ENCODE data around the gene CCDC174.

CCDC174 gene

DNA sequence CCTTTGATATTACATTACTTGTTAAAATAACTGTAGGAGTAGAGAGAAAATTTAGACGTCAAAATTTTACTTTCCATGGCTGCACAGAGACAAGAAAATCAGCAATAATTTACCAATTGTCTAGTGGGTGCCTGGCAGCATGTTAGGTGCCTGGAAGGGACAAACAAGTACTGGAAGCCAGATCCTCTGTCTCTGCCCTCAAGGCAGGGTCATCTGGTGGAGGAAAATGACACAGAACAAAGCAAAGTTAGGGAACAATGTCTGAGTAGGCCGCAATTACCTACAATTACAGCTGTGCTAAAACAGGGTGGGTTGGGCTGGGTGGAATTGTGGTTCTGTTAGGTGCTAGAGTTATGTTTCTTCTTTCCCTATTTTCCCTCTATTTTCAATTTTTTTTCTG, 7.4 kb downstream of the CCDC174 start:
- no peak for DNase-seq

DNA sequence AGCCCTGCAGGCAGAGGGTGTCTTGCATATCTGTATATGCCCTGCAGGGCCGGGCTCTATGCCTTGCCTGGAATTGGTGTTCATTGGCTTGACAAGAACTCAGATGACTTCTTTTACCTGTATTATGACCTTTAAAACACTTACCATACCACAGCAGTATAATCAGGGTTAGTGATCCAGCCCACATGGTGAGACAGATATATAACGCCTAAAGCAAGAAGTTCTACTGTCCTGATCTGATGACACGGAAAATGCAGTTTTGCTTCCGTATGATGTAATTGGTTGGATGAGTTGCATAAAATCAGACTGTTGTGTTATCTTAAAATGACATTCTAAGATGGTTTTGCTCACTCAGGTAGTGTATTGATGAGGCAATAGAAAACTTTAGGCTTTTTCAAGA, 9.4 kb downstream of the CCDC174 start:
- no peak for DNase-seq

GRCh38 chr3:14663396-14664135, 12.0 kb downstream of the CCDC174 start:
- DNase-seq = no peak

GRCh38 chr3:14664170-14664569, 12.6 kb downstream of the CCDC174 start:
- DNase-seq = no peak

DNA sequence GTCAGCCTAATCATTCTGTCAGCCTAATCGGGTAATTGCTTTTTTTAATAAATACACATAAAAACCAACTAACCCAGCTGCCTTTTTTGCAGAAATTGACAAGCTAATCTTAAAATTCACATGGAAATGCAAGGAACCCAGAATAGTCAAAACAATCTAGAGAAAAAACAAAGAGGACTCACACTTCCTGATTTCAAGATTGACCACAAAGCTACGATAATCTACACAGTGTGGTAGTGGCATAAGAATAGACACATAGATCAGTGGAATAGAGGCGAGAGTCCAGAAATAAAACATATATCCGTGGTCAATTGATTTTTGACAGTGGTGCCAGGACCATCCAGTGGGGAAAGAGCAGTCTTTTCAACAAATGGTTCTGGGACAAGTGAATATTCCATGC, 21.0 kb downstream of the CCDC174 start:
- DNase-seq = no peak

DNA sequence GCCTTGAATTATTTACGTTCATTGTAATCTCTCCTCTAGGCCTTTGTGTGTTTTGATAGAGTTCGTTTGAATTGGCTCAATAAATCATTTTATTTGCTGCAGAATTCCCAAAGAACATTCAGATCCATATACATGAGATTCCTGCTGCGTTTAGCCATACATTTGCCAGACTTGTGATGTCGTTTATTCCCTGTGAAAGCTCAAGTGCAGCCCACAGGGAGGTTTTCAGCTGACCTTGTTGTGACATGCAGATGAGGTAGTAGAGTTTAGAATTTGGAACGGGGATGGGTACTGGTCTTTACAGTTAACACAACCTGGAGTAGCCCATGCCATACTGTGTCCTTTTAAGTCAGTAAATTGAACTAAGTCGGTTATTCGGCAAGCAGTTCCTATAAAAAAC, 23.3 kb downstream of the CCDC174 start, which contains the start of gene C3orf20:
Gene C3orf20 (plus strand): TSS at position 301 of the 400 bp plus-strand sequence. CDS start 7,573 bp downstream, outside the sequence.
- no peak for DNase-seq

- DNase-seq = no peak
Measured at GRCh38 chr3:14676881-14677280, 25.3 kb downstream of the CCDC174 start.

- no peak for DNase-seq
Measured at GRCh38 chr3:14678015-14678503, 26.5 kb downstream of the CCDC174 start.

DNA sequence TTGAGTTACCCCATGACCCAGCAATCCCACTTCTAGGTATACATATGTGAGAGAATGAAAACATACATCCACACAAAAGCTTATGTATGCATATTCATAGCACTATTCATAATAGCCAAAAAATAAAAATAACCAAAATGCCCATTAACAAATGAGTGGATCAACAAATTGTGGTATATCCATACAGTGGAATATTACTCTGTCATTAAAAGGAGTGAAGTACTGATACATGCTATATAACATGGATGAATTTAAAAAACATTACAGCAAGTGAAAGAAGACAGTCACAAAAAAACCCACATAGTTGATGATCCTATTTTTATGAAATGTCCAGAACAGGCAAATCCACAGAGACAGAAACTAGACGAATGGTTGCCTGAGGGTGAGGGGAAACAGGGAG, 28.6 kb downstream of the CCDC174 start:
- no peak for DNase-seq

DNA sequence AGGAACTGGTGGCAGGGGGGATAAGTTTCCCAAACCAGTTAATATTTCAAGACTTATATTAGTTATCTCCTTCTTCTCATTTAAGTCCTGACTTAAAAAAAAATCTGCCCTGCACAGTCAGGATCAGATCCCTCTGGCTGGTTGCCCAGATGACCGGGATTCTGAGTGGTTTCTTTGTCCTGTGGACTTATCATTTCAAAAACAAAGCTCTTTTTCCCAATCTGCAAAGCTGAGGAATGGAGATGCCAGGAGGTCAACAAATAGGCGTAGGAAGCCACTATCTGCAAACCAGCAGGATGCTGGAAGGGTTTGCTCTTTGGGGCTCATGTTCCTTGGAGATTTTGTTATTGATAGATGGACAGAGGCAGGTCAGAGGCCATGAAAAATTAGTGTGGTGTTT, 29.2 kb downstream of the CCDC174 start:
- DNase-seq = no peak

GRCh38 chr3:14684447-14684846, 32.9 kb downstream of the CCDC174 start:
- no peak for DNase-seq

- DNase-seq = no peak
Measured at GRCh38 chr3:14685179-14685578, 33.6 kb downstream of the CCDC174 start.

DNA sequence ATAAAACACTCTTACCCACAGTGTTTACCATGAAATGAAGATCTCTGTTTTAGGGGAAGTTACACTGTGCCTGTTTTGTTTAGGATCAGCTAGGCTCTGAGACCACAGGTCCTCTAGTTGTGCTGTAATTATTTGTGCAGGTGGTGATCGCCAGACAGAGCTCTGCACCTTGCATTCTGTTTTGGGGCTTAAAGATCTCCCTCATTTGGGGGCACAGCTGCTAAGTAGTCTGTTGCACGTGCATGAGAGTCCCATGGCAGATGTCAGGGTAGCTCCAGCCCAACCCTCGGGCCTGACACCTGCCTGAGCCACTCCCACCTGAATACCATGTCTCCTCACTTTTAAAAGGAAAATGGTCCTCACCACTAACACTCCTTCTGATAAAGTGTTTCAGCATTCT, 35.8 kb downstream of the CCDC174 start:
- no peak for DNase-seq

DNA sequence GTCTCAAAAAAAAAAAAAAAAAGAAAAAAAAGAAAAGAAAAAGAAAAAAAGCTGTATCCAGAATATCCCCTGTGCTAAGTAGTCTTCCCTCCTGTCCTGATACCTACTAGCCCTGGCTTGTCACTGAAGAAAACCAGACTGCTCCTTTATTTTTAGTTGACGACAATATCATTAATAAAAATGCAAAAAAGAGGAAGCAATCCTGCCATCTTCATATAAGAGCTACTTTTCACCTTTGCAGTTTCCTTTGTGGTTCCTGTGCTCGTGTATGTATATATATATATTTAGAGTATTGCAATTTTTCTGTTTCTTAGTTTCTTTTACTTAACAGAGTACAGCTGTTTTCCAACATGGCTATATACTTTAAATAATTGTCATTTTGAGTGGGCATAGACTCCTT, 37.0 kb downstream of the CCDC174 start:
- DNase-seq = no peak

DNA sequence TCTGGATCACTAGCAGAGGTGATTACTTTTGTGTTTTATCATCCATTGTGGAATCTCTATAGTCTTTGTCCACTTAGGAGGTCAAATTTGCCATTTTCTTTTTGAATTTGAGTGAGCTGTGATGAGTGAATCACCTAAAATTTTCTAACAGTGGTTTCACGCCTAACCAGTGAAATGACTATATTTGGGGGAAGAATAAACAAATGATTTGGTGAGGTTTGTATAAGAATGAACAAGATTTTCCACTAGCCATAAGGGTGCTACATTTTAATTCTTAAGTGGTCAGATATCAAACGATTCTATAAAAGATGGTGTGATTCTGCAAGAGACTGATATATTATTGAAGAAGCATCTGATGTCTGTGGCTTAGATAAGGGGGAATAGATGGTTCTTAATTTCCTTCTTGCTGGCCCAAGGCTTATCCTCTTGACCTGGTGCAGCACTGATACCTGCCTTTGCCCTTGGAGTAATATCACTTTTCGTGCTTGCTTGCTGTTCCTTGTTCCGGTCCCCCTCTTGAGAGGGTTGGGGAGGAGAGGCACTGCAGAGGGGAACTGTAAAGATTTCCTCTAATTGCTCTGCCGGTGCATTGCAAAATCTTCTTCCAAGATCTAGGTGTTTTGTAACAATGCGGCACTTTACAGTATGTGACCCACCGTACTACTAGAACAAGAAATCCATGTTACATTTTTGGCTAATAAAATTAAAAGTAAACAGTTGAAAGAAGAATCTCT, 37.9 kb downstream of the CCDC174 start:
- no peak for DNase-seq

- DNase-seq = no peak
Measured at GRCh38 chr3:14691239-14691638, 39.7 kb downstream of the CCDC174 start.

DNA sequence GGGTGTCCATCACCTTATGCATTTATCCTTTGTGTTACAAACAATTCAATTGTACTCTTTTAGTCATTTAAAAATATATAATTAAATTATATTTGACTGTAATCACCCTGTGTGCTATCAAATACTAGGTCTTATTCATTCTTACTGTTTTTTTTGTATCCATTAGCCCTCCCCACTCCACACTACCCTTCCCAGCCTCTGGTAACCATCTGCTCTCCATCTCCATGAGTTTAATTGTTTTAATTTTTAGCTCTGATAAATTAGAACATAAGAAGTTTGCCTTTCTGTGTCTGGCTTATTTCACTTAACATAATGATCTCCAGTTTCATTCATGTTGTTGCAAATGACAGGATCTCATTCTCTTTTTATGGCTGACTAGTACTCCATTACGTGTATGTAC, 40.2 kb downstream of the CCDC174 start:
- no peak for DNase-seq

GRCh38 chr3:14698601-14699244, 47.2 kb downstream of the CCDC174 start:
- no peak for DNase-seq

- no peak for DNase-seq
Measured at GRCh38 chr3:14699643-14700042, 48.1 kb downstream of the CCDC174 start.

DNA sequence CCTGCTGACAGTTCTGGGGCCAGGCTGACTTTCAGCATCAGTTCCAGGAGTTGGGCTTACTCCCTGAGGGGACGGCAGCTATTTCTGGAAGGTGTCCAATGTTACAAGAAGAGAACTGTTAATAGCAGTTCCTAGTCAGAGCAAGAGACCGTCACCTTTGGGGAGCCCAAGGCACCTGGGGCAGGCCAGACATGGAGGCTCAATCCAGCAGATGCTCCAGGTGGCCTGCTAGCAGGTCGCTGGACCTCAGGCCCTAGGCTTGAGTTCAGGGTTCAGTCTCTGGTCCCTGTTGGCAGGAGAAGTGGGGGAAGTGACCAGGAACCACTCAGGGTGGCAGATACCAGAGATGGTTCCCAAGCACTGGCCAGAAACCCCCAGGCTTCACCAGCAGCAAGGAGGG, 49.3 kb downstream of the CCDC174 start:
- no peak for DNase-seq

DNA sequence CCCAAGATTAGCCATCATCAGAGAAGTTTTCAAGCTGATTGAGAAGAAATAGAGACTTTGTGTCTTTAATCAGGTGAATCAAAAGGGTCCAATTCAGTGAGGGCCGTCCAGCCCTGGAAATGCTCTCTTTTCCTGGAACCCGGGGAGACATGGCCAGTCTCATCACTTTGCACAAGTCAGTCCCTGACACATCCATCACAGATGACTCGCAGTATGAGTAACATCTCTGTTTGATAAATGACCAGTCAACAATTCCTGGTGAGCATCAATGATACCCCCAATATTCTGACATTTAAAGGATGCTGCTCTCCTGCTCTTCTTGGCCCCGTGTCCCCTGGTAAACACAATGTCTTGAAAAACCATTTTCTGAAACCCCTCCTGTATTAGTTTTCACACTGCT, 50.1 kb downstream of the CCDC174 start:
- no peak for DNase-seq

- no peak for DNase-seq
Measured at GRCh38 chr3:14703128-14703750, 51.7 kb downstream of the CCDC174 start.

DNA sequence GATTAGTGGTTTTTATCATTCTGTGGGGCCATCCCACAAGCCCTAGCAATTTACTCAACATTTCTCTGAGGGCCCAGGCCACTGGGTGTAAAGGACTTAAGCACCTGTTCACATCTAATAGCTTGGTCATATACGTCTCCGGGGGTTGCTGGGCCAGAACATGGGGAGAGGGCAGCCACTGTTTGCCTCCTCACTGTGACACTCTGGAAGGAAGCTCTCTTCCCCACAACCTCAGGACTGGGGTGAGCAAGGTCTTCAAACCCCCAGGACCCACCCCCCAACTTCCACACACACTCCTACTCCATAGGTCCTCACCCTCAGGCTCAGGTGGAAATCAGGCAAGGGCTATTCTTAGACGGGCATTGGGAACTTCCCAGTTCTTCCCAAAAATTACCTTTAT, 52.2 kb downstream of the CCDC174 start:
- no peak for DNase-seq

Data from activated CD4-positive, alpha-beta T cell treated with anti-CD3 and anti-CD28 coated beads, Interleukin-2, amount 50 U/mL, for 4 hours (primary cell).